Measurements from ENCODE around the gene CELF2. TPM values are rescaled to one million over a fixed set of nuclear protein-coding genes. Genes with fewer than 3 reads are reported as not detected.

The CELF2 gene
- total and polyA plus RNA-seq, 2 experiments from 2014 or later, result 16.6 to 26.9 TPM

- Histone ChIP-seq H3K4me3 (no peak overlapping the region), H4K20me1 (ENCODE audit: insufficient read depth, poor library complexity, severe bottlenecking) (no peaks in the 10 kb centered on the region), H3K36me3 (replicated peaks; ENCODE audit: insufficient read depth, low read depth) (no peaks in the 10 kb centered on the region), H3K9me2 (replicated peaks; ENCODE audit: insufficient read depth) (no peaks in the 10 kb centered on the region), H2AFZ (no peak overlapping the region), H3K4me2 (no peak overlapping the region), H3K9me3 (ENCODE audit: low read depth) (no peaks in the 10 kb centered on the region), H3K27ac (no peak overlapping the region), H3K4me1 (ENCODE audit: insufficient read depth) (no peaks in the 10 kb centered on the region), H3K79me2 (no peaks in the 10 kb centered on the region), H3K27me3 (no peaks in the 10 kb centered on the region)
- WGBS (ENCODE audit: low lambda C conversion rate, missing lambda C conversion rate), result 85% methylated on average over 9 of the region's 9 CpGs
- no peak for DNase-seq (ENCODE audit: low spot score)
- no peak for TF ChIP-seq EZH2phosphoT487 (IDR thresholded peaks at IDR 0.05; ENCODE audit: low read depth, severe bottlenecking, unreplicated experiment)
- TF ChIP-seq, protein P1, sequence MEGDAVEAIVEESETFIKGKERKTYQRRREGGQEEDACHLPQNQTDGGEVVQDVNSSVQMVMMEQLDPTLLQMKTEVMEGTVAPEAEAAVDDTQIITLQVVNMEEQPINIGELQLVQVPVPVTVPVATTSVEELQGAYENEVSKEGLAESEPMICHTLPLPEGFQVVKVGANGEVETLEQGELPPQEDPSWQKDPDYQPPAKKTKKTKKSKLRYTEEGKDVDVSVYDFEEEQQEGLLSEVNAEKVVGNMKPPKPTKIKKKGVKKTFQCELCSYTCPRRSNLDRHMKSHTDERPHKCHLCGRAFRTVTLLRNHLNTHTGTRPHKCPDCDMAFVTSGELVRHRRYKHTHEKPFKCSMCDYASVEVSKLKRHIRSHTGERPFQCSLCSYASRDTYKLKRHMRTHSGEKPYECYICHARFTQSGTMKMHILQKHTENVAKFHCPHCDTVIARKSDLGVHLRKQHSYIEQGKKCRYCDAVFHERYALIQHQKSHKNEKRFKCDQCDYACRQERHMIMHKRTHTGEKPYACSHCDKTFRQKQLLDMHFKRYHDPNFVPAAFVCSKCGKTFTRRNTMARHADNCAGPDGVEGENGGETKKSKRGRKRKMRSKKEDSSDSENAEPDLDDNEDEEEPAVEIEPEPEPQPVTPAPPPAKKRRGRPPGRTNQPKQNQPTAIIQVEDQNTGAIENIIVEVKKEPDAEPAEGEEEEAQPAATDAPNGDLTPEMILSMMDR (IDR thresholded peaks at IDR 0.05; ENCODE audit: poor library complexity), result no peak
- no peak for TF ChIP-seq EZH2 (IDR thresholded peaks at IDR 0.05; ENCODE audit: borderline replicate concordance)
Observed at GRCh38 chr10:11087372-11087771, 69.7 kb downstream of the CELF2 start.

DNA sequence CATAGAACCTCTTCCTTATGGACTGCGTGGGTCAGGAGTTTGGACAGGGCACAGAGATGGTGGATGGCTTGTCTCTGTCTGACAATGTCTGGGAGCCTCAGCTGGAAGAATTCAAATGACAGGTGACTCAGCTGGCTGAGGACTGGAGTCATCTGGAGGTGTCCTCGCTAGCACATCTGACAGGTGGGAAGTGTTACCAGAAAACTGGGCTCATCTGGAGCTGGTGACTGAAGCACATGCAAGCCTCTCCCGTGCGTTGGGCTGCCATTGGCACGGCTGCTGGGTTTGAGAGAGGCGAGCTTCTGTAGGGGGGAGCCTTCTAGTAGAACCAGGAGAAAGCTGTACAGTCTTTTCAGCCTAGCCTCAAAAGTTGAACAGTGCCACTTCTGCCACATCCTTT, 71.0 kb downstream of the CELF2 start:
- no peaks in the 10 kb centered on the region for H3K9me2 ChIP-seq (replicated peaks; ENCODE audit: insufficient read depth)
- TF ChIP-seq, protein P1 (IDR thresholded peaks at IDR 0.05; ENCODE audit: poor library complexity), result no peak
- TF ChIP-seq EZH2phosphoT487 (IDR thresholded peaks at IDR 0.05; ENCODE audit: low read depth, severe bottlenecking, unreplicated experiment), result no peak
- no peaks in the 10 kb centered on the region for H3K27me3 ChIP-seq
- H4K20me1 ChIP-seq (ENCODE audit: insufficient read depth, poor library complexity, severe bottlenecking), result no peaks in the 10 kb centered on the region
- no peak overlapping the region for H2AFZ ChIP-seq
- no peak overlapping the region for H3K4me3 ChIP-seq
- H3K4me2 ChIP-seq, result no peak overlapping the region
- no peaks in the 10 kb centered on the region for H3K9me3 ChIP-seq (ENCODE audit: low read depth)
- H3K4me1 ChIP-seq (ENCODE audit: insufficient read depth), result no peaks in the 10 kb centered on the region
- H3K36me3 ChIP-seq (replicated peaks; ENCODE audit: insufficient read depth, low read depth), result no peaks in the 10 kb centered on the region
- WGBS (ENCODE audit: low lambda C conversion rate, missing lambda C conversion rate), result 81% methylated on average over 6 of the region's 6 CpGs
- H3K27ac ChIP-seq, result no peak overlapping the region
- no peaks in the 10 kb centered on the region for H3K79me2 ChIP-seq
- DNase-seq (ENCODE audit: low spot score), result no peak

GRCh38 chr10:11089272-11089671, 71.6 kb downstream of the CELF2 start:
- Histone ChIP-seq H3K4me3 (no peak overlapping the region), H3K4me1 (ENCODE audit: insufficient read depth) (no peaks in the 10 kb centered on the region), H4K20me1 (ENCODE audit: insufficient read depth, poor library complexity, severe bottlenecking) (no peaks in the 10 kb centered on the region), H2AFZ (no peak overlapping the region), H3K4me2 (no peak overlapping the region), H3K27ac (no peak overlapping the region), H3K79me2 (no peaks in the 10 kb centered on the region), H3K36me3 (replicated peaks; ENCODE audit: insufficient read depth, low read depth) (no peaks in the 10 kb centered on the region), H3K9me2 (replicated peaks; ENCODE audit: insufficient read depth) (no peaks in the 10 kb centered on the region), H3K9me3 (ENCODE audit: low read depth) (no peaks in the 10 kb centered on the region), H3K27me3 (no peaks in the 10 kb centered on the region)
- no peak for DNase-seq (ENCODE audit: low spot score)
- WGBS (ENCODE audit: low lambda C conversion rate, missing lambda C conversion rate), result 83% methylated on average over 6 of the region's 6 CpGs
- no peak for TF ChIP-seq EZH2 (IDR thresholded peaks at IDR 0.05; ENCODE audit: borderline replicate concordance)
- TF ChIP-seq EZH2phosphoT487 (IDR thresholded peaks at IDR 0.05; ENCODE audit: low read depth, severe bottlenecking, unreplicated experiment), result no peak
- TF ChIP-seq, protein P1 (IDR thresholded peaks at IDR 0.05; ENCODE audit: poor library complexity), result no peak

Data from hepatocyte (in vitro differentiated cells).